HG03442 (cell line): ENCODE data around the gene EVL.

Source experiments
- ATAC-seq: cut with Tn5 transposase; IDR thresholded peaks from one replicate; pipeline ENCODE4 v1.9.1; 2021; ENCODE audit warnings: mild to moderate bottlenecking, moderate library complexity; ENCODE audit not compliant: unreplicated experiment

The EVL gene

DNA sequence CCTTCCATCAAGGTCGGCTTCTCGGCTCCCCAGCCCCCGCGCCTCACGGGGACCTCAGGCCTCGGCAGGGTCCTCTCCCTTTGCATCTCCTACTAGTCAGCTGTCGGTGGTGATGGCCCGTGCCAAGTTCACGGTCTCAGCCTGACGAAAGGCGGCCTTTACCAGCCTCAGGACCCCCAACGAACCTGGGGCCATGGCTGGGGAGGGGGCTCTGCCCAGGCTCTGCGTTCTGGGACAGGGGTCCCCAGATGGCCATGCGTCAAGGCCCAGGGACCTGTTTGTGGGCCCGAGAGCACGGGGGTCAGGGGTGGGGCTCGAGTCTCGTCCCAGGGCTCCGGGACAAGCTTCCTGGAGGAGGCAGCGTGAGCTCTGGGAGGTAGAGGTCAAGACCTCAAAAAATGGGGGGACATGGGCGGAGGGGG lies 127.0 kb downstream of the EVL start:
- no peak for ATAC-seq

GRCh38 chr14:100192672-100193416 lies 127.6 kb downstream of the EVL start:
- ATAC-seq: peak; percentile 97
